Parathyroid adenoma (tissue), 2 donors: ENCODE data around the gene CCBE1.

Source experiments
- H2AFZ ChIP-seq: fragments of 300-600 bp; sonication (generic); one replicate; pipeline ENCODE4 v1.7.0; 2017; ENCODE audit warnings: antibody characterized with exemption, mild to moderate bottlenecking
- H3K27ac ChIP-seq: fragments of 300-600 bp; sonication (generic); one replicate; pipeline ENCODE4 v1.7.0; 2017
- H3K27me3 ChIP-seq: fragments of 300-600 bp; sonication (generic); one replicate; pipeline ENCODE4 v1.7.0; 2017; ENCODE audit warnings: low read length; ENCODE audit not compliant: control insufficient read depth, insufficient read depth
- H3K36me3 ChIP-seq: fragments of 300-600 bp; sonication (generic); one replicate; pipeline ENCODE4 v1.7.0; 2017; ENCODE audit warnings: low read length; ENCODE audit not compliant: control insufficient read depth, insufficient read depth
- H3K4me1 ChIP-seq: fragments of 300-600 bp; sonication (generic); one replicate; pipeline ENCODE4 v1.7.0; 2017; ENCODE audit warnings: control low read depth
- H3K4me2 ChIP-seq: fragments of 300-600 bp; sonication (generic); one replicate; pipeline ENCODE4 v1.7.0; 2017; ENCODE audit warnings: low read length
- H3K4me3 ChIP-seq: fragments of 300-600 bp; sonication (generic); one replicate; pipeline ENCODE4 v1.7.0; 2017; ENCODE audit warnings: low read depth, low read length
- H3K79me2 ChIP-seq: fragments of 300-600 bp; sonication (generic); one replicate; pipeline ENCODE4 v1.7.0; 2017; ENCODE audit warnings: control low read depth
- H3K9ac ChIP-seq: fragments of 300-600 bp; sonication (generic); one replicate; pipeline ENCODE4 v1.7.0; 2017; ENCODE audit warnings: mild to moderate bottlenecking
- H3K9me3 ChIP-seq: fragments of 300-600 bp; sonication (generic); one replicate; pipeline ENCODE4 v1.7.0; 2017; ENCODE audit warnings: low read length; ENCODE audit not compliant: control insufficient read depth
- CTCF ChIP-seq: fragments of 300-600 bp; sonication (generic); IDR thresholded peaks from one replicate; pipeline ENCODE4 v1.7.0; 2017; ENCODE audit warnings: antibody characterized with exemption, mild to moderate bottlenecking
- donor health status: primary hyperparathyroidism.

The CCBE1 gene

GRCh38 chr18:59704146-59704545 lies 6.9 kb upstream of the CCBE1 start:
- Histone ChIP-seq H3K4me1 (no peaks in the 10 kb centered on the region), H3K4me2 (no peak overlapping the region), H3K9me3 (no peaks in the 10 kb centered on the region), H3K27ac (no peak overlapping the region), H2AFZ (no peak overlapping the region), H3K27me3 (no peaks in the 10 kb centered on the region), H3K36me3 (no peaks in the 10 kb centered on the region), H3K79me2 (no peaks in the 10 kb centered on the region), H3K4me3 (no peak overlapping the region), H3K9ac (no peak overlapping the region)
- no peak for TF ChIP-seq CTCF

GRCh38 chr18:59701272-59701671 lies 4.0 kb upstream of the CCBE1 start:
- no peak for TF ChIP-seq CTCF
- Histone ChIP-seq H2AFZ (no peak overlapping the region), H3K4me2 (no peak overlapping the region), H3K27me3 (no peaks in the 10 kb centered on the region), H3K79me2 (no peaks in the 10 kb centered on the region), H3K4me3 (no peak overlapping the region), H3K9ac (no peak overlapping the region), H3K27ac (no peak overlapping the region), H3K4me1 (no peaks in the 10 kb centered on the region), H3K9me3 (no peaks in the 10 kb centered on the region), H3K36me3 (no peaks in the 10 kb centered on the region)

- Histone ChIP-seq H3K9ac (no peak overlapping the region), H3K27me3 (no peaks in the 10 kb centered on the region), H3K79me2 (no peaks in the 10 kb centered on the region), H3K9me3 (no peaks in the 10 kb centered on the region), H3K4me3 (no peak overlapping the region), H3K4me1 (no peaks in the 10 kb centered on the region), H3K4me2 (no peak overlapping the region), H3K27ac (no peak overlapping the region), H2AFZ (no peak overlapping the region), H3K36me3 (no peaks in the 10 kb centered on the region)
- TF ChIP-seq CTCF: no peak
Measured at GRCh38 chr18:59700535-59700967, 3.3 kb upstream of the CCBE1 start.

- Histone ChIP-seq H3K9me3 (no peaks in the 10 kb centered on the region), H3K9ac (no peak overlapping the region), H3K27me3 (no peaks in the 10 kb centered on the region), H3K79me2 (no peaks in the 10 kb centered on the region), H3K4me3 (no peak overlapping the region), H3K4me2 (no peak overlapping the region), H2AFZ (no peak overlapping the region), H3K36me3 (no peaks in the 10 kb centered on the region), H3K4me1 (no peaks in the 10 kb centered on the region), H3K27ac (no peak overlapping the region)
- TF ChIP-seq CTCF: no peak
Measured at GRCh38 chr18:59699750-59700534, 2.7 kb upstream of the CCBE1 start.

- no peak overlapping the region for H3K4me3 ChIP-seq
- no peak for TF ChIP-seq CTCF
- H3K27ac ChIP-seq: no peak overlapping the region
- no peak overlapping the region for H2AFZ ChIP-seq
- H3K36me3 ChIP-seq: no peaks in the 10 kb centered on the region
- no peaks in the 10 kb centered on the region for H3K9me3 ChIP-seq
- no peak overlapping the region for H3K4me2 ChIP-seq
- H3K9ac ChIP-seq: no peak overlapping the region
- no peaks in the 10 kb centered on the region for H3K27me3 ChIP-seq
- no peaks in the 10 kb centered on the region for H3K79me2 ChIP-seq
- no peaks in the 10 kb centered on the region for H3K4me1 ChIP-seq
Measured at GRCh38 chr18:59699061-59699460, 1.8 kb upstream of the CCBE1 start.
